GM18909 (cell line): ENCODE results near the gene MX2.

Experiments
- ATAC-seq: cut with Tn5 transposase; IDR thresholded peaks from one replicate; pipeline ENCODE4 v1.9.1; 2021; ENCODE audit warnings: mild to moderate bottlenecking; ENCODE audit not compliant: unreplicated experiment, poor library complexity

The MX2 gene

DNA sequence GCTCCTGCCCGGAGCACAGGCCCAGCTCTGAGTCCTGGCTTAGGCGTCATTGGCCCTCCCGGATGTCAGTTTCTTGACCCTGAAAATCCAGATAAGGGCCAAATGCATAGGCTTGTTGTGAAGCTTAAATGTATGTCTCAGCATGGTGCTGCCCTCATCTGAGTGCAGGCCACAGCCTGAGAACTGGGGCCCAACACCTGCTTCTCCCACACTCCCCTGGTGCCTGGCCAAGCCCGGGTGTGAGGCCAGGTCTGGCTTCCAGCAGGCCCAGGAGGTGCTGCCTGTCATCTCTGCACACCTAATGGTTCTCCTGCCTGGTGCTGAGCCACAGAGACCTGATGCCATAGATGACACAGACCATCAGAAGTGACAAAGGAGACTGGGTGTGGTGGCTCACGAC lies 14.0 kb downstream of the MX2 start:
- ATAC-seq, result no peak

DNA sequence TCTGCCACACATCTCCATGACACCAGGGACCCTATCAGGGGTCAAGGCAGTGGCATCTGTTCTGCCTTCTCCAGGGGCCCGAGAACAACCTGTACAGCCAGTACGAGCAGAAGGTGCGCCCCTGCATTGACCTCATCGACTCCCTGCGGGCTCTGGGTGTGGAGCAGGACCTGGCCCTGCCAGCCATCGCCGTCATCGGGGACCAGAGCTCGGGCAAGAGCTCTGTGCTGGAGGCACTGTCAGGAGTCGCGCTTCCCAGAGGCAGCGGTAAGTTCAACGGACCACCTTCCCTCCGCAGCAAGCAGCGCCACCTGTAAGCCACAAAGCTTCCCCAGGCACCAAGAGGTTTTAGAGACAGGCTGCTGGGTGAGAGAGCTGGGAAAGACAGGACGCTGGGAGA lies 15.9 kb downstream of the MX2 start:
- ATAC-seq, result no peak

- ATAC-seq, result no peak
These were observed 17.0 kb downstream of the MX2 start for GRCh38 chr21:41378849-41379248.

GRCh38 chr21:41379901-41380300 lies 18.1 kb downstream of the MX2 start:
- ATAC-seq, result no peak

DNA sequence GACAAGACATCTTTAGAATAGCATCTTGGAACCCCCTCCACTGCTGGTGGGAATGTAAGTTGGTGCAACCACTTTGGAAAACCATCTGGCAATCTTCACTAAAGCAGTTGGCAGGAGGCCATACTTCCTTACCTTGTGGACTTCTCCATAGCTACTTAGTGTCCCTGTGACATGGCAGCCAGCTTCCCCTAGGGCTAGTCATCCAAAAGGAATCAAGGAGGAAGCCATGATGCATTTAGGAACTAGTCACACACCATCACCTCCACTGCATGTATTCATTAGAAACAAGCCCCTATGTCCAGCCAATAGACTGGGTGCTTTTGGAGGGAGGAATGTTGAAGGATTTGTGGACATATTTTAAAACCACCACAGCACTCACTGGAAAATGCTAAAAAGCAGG lies 19.9 kb downstream of the MX2 start:
- ATAC-seq, result no peak

GRCh38 chr21:41387042-41387819 lies 25.4 kb downstream of the MX2 start:
- no peak for ATAC-seq

DNA sequence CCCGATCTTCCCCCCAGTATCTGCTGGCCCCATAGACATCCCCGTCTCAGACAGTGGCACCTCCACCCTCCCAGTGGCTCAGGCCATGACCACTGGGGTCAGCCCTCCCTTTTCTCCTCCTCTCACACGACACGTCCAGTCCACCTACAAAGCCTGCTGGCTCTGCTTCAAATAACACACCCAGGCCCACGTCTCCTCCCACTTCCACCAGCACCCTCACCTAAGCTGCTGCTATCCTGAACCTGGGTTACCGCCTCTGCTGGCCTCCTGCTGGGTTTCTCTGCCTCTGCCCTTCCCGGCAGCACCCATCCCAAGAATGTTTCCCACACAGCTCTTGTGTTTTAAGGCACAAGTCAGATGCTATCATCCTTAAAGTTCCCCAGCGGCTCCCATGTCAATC lies 26.0 kb downstream of the MX2 start:
- no peak for ATAC-seq

- ATAC-seq, result no peak
These were observed 26.4 kb downstream of the MX2 start for GRCh38 chr21:41388259-41388658.

DNA sequence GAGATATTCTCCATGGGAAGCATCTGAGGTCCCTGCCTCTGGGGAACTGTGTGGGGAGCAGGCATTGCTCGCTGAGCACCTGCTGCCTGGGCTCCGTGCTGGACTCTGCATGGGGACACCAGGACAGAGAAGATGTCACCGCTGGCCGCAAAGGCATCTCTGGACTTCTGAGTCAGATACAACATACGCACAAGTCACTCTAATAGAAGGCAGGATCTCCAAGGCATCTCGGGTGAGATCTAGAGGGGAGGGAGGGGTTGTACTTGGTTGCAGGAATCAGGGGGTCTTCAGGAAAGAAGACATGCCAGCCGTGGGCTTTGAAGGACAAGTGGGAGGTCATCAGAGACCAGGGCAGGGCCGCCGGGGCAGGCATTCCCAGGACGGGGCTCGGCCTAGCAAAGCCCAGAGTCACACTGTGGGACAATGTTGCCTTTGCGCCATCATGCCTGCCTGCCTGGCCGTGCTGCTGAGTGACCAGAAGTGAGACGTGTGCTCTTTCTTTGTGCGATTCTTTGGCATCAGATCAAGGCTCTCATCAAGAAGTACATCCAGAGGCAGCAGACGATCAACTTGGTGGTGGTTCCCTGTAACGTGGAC lies 28.3 kb downstream of the MX2 start:
- no peak for ATAC-seq

DNA sequence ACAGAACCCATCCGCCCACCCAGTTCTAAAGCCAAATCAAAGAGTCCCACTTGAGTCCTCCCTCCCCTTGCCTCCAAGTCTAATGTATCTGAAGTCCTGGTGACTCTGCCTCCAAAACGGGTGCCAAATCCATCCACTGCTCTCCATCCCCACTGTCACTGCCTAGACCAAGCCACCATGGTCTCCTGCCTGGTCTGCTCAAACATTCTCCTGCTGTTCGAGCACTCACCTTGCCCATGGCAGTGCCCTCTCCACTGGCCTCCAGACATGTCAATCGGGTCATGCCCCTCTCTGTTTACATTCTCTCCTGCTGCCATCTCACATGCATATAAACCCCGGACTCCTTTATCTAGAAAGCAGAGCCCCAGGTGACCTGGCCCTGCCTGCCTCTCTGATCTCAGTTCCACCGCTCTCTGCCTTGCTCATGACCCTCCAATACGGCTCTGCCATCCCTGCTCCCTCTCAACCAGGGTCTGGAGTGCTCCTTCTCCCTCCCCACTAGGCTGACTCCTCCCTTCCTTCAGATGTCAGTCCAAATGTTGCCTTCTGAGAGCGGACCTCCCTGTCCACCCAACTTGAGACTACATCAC lies 32.1 kb downstream of the MX2 start:
- no peak for ATAC-seq

GRCh38 chr21:41396558-41397075 lies 34.8 kb downstream of the MX2 start:
- no peak for ATAC-seq

GRCh38 chr21:41397471-41397891 lies 35.7 kb downstream of the MX2 start:
- no peak for ATAC-seq

DNA sequence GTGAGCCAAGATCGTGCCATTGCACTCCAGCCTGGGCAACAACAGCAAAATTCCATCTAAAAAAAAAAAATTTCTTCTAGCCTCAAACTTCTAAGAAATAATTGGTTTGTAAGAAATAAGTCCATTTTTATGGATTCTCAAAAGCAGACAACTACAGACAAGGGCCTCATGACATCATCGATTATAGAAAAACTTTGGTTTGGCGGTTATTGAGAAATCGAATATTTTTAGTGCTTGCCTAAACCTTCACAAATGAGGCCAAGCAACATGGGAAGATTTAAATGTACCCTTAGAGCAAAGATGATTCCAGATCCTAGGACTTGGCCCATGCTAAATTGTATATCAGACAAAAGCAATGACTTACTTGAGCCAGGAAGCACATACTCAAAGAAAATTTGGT lies 36.4 kb downstream of the MX2 start:
- no peak for ATAC-seq

DNA sequence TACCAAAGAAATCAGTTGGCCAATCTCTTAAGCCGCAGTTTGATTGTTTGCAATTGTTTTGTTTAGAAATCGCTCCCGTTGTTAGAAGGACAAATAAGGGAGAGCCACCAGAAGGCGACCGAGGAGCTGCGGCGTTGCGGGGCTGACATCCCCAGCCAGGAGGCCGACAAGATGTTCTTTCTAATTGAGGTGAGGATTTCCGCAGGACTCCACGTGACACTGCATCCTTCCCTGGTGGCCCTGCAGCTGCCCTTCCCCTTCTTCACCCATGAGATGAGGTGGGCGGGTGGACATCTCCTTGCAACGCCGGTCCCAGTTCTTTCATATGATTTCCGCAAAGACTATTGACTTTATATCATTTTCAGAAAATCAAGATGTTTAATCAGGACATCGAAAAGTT lies 37.0 kb downstream of the MX2 start:
- ATAC-seq, result no peak

DNA sequence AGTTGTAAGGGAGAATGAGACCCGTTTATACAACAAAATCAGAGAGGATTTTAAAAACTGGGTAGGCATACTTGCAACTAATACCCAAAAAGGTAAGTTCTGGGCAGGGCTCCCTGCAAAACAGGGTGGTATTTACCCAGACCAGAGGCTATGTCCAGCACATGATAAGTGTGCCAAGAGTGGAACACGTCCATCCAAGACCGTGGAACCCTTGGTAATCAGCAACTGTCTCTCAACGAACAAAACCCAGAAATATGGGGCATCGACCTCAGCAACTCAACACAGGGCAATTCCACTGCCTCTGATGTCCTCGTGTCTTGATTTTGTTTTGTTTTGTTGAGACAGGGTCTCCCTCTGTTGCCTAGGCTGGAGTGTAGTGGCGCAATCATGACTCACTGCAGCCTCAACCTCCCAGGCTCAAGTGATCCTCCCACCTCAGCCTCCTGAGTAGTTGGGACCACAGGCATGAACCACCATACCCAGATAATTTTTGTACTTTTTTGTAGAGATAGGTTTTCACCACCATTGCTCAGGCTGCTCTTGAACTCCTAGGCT lies 37.5 kb downstream of the MX2 start:
- no peak for ATAC-seq

GRCh38 chr21:41402231-41402630 lies 40.4 kb downstream of the MX2 start:
- ATAC-seq, result no peak

DNA sequence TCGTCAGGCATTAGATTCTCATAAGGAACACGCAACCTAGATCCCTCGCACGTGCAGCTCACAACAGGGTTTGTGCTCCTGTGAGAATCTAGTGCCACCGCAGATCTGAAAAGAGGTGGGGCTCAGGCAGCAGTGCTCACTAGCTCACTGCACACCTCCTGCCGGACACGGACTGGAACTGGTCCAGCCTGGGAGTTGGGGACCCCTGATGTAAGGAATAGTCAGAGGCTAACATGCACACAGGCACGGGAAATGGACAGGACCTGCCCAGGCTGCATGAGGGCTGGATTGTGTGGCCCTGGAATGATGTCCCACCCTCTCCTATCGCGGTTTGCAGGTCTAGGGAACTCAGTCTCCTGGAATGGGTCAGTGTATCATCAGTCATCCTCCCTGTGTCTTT lies 41.0 kb downstream of the MX2 start:
- no peak for ATAC-seq

GRCh38 chr21:41403331-41403730 lies 41.5 kb downstream of the MX2 start:
- no peak for ATAC-seq

GRCh38 chr21:41403966-41404365 lies 42.1 kb downstream of the MX2 start:
- ATAC-seq, result no peak

- no peak for ATAC-seq
These were observed 43.5 kb downstream of the MX2 start for GRCh38 chr21:41405321-41405720.

GRCh38 chr21:41406340-41406739 lies 44.5 kb downstream of the MX2 start:
- ATAC-seq, result no peak
